GM21529 (cell line): ENCODE results near the gene REPIN1.

ENCODE experiments used
- ATAC-seq: cut with Tn5 transposase; IDR thresholded peaks from one replicate; pipeline ENCODE4 v1.9.1; 2021; ENCODE audit not compliant: unreplicated experiment

The REPIN1 gene

DNA sequence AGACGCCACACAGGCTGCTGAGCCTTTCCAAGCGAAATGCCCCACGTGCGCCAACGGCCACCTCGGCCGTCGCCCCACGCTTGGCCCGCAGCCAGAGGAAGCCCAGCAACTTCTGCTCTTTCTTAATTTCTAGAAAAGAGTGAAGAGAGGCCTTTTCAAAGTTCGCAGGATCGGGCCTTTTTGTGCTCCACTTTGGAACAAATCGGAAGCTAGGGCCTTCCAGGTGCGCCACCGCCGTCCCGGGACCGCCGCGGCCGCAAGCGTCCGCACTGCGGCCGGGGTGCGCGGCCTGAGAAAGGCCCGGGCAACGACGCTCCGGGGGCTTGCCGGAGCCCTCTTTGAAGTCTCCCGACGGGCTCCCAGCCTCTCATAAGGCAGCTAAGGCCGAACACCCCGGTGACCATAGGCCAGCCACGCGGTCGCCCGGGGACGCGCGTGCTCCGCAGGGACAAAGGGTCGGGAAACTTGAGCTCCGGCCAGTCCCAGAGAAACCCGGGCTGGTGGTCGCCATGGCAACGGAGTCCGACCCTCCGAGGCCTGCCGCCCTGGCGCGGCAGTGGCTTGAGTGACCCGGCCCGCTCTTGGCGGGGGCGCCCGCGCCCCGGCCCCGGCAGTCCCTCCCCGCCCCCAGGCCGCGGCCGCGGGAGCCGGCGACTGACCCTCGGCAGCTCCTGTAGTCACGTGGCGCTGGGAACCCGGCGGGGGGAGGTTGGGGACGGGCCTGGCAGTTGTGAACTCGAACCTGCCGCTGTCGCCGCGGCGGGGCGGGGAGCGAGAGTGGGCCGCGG, at the start of gene REPIN1:
TSS of gene REPIN1 (plus strand) at position 727 of the 788 bp plus-strand sequence. CDS start 890 bp downstream, outside the sequence.
- peak; percentile 49 for ATAC-seq

DNA sequence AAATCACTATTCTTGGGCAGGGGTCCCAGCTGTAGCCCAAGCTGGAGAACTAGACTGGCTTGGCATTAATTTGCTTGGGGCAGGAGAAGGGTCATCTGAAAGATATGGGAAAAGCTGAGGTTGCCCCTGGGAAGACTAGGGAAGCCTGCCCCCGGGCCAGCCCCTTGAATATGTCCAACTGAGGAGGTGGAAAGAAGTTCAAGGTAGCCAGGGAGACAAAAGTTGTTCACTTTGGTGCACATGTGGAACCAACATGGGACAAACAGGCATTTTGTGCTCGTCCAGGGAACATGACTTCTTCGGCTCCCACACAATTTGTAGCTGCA, 46.9 kb upstream of the REPIN1 start:
- no peak for ATAC-seq

- ATAC-seq = peak; percentile 35
These were observed 46.3 kb upstream of the REPIN1 start for GRCh38 chr7:150322114-150322832.

DNA sequence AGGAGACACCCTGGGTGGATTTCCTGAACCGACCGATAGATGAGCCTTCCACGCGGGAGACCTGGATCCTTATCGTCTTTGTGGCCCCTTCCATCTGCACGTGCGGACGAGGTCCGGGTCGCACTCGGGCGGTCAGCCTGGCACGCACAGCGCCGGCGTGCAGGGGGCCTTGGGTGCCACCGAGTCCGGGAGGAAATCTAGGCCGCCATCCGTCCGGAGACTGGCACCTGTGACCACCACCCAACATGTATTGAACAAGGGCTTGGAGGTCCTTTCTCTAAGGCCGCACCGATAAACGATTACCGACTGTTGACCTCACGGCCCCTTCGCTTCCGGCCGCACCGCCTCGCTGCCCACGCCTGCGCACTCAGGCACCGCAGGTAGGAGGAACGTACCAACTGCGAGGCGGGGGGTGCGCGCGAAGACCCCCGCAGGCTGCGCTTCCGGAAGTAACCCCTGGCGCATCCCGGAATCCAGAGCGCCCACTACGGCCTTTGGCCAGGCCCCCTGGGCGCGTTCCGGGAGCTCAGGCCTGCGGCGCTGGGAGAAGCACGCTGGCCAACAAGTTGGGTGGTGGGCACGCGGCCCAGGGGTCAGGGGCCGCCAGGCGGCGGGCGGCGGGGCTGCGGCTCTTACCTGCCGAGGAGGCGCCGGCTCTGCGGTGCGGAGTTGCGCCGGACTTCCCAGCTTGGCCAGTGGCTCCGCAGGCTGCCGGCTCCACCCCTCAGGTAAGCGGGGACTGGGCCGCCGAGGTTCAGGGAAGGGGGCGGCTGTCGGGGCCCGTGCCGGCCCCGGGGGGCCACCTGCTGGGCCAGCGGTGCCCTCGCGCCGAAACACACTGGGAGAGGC, 45.6 kb upstream of the REPIN1 start, which contains the start of the genes ACTR3C and LRRC61:
TSS of gene ACTR3C (minus strand) at position 713 of the 849 bp plus-strand sequence. CDS start 28,249 bp downstream, outside the sequence.
TSS of gene LRRC61 (plus strand) at position 523 of the 849 bp plus-strand sequence. CDS start 13,507 bp downstream, outside the sequence.
- peak; percentile 63 for ATAC-seq

GRCh38 chr7:150323682-150324372, 44.8 kb upstream of the REPIN1 start:
- ATAC-seq = peak; percentile 25

GRCh38 chr7:150324373-150324961, 44.2 kb upstream of the REPIN1 start:
- ATAC-seq = no peak

GRCh38 chr7:150325110-150325611, 43.5 kb upstream of the REPIN1 start:
- no peak for ATAC-seq

- ATAC-seq = no peak
These were observed 42.7 kb upstream of the REPIN1 start for GRCh38 chr7:150325901-150326300.

- ATAC-seq = no peak
These were observed 41.9 kb upstream of the REPIN1 start for GRCh38 chr7:150326657-150327268.

- no peak for ATAC-seq
These were observed 41.3 kb upstream of the REPIN1 start for GRCh38 chr7:150327308-150327707.

GRCh38 chr7:150329331-150330120, 39.1 kb upstream of the REPIN1 start:
- no peak for ATAC-seq

DNA sequence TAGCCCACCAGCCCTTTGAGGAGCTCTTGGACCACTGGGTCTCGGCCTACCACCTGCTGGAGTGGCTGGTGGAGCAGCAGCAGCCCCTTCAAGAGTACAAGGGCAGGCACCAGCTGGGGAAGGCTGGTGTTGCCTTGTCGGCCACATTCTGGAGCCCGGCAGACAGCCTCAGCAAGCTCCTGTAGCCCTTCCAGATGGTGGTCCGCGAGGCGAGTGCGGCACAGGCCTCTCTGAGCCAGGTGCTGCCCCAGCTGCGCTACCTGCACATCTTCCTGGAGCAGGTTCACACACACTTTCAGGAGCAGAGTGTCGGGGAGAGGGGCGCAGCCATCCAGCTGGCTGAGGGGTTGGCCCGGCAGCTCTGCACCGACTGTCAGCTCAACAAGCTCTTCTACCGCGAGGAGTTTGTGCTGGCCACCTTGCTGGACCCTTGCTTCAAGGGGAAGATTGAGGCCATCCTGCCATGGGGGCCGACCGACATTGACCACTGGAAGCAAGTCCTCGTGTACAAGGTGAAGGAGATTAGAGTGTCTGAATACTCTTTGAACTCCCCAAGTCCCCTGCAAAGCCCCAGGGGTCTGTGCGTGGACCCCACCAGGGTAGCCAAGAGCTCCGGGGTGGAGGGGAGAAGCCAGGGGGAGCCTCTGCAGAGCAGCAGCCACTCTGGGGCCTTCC, 38.3 kb upstream of the REPIN1 start:
- no peak for ATAC-seq

DNA sequence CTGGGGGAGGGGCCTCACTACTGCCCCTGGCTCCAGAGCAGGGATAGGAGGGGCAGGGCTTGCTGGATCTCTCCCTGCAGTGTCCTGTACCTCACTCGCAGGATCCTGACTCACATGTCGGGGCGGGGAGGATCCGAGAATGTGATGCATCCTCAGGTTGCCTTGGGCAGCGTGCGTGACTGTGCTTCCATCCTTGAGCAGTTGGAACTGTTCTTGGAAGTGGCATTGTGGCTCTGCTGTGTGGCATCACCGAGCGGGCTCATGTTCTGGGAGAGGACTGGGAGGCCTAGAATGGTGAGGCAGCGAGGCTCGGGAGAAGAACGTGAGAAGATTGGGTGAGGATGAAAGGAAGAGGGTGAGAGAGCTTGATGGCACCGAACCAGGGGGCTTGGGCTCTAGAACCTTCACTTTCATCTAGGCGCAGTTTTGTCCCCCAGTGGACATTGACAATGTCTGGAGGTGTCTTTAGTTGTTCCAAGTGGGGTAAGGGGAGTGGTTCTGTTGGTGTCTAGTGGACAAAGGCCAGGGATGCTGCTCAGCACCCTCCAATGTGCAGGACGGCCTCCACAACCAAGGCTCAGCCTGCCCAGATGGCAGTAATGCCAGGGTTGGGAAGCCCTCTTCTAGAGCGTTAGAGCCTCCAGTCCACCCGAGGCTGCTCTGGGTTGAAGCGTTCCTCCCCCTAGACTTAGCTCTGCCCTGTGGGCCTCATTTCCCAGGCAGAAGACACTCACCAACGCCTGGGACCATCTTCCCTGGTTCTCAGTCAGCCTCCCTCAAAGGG, 35.6 kb upstream of the REPIN1 start:
- ATAC-seq = no peak

DNA sequence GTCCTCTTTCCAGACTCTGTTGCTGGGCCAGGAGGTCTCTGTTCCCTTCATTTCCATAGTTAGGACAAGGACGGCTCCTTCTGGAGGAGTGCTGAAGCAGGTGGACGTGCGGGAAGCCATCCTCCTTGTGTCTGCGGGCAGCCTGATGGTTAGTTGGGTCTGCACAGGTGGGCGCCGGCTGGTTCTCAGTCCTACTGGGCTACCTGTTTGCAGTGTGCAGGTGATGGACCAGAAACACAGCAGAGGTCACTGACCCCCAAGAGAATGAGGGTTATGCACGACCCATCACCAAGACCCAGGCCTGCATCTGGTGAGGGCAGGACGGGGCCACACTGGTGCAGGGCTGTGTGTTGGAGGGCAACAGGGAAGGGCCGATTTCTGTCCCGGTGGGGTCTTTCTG, 35.0 kb upstream of the REPIN1 start:
- ATAC-seq = no peak

DNA sequence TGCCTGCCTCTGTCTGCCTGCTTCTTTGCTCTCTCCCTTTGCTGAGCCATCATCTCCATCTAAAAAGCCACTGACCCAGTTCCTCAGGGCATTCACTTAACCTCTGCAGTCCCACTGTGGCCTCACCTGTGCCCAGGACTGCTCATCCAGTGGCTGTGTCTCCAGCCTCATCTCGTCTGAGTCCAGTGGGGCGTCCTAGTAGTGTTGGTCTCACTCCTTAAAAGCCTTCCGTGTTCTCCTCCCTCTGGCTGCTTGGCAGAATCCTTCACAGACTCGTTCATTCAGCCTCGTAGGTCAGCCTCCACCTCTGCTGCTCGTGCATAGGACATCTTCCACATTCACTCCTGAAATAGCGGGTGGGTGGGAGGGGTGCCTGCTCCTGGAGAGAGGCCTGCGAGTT, 34.5 kb upstream of the REPIN1 start:
- no peak for ATAC-seq

DNA sequence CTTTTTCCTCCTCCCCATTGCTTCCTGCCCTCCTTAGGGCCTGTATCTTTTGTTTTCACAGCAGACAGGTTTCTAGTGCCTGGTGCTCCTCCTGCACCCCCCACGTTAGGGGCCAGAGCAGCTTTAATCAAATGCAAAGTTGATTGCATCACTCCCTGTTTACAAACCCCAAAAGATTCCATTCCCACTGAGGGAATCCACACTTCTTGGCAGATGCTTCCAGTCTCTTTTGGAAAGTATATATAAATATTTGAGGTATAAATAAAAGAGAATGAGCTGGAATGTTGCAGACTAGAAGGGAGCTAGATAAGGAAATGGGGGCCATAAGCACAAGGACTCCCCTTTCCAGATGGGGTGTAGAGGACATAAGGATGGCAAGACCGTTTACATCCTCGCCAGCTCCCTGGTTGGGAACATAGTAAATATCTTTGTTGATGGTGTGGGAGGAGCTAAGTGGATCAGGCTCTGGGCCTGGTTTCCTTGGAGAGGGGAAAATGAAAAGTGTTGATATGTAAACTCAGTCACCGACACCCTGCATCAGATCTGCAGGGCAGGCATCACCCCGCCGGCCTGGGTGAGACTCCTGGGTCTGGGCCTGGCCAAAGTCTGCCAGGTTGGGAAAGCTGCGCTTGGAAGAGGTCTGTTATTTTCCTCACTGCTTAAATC, 33.4 kb upstream of the REPIN1 start:
- ATAC-seq = no peak

DNA sequence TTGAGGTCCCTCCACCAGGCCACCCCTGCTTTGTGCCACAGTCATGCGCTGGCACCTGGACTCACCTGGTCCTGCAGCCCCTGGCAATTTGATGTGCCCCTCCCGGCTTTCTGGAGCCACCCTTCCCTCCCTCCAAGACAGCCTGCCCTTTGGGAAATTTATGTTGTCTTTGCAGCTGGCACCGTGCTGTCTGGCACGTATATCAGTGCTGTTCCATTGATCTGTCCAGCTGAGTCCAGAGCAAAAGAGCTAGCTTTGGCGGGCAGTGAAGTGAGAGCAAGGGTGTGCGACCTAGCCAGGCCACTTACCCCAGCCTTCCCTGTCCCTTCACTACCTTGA, 32.9 kb upstream of the REPIN1 start:
- no peak for ATAC-seq
